Spinal cord (tissue), 10 donors: ENCODE data around the gene CD200. TPM values are rescaled to one million over a fixed set of nuclear protein-coding genes. Genes with fewer than 3 reads are reported as not detected.
"Not testable (repeated sequence)": the region's sequence is repeated elsewhere in the genome, so short reads cannot be mapped to it uniquely, and the experiment has no call there.

Source experiments
- DNase-seq, 6 donors: peaks; one replicate each; pipeline versions ENCODE4 v3.0.0 to v3.0.0-alpha.2; 2013 to 2015; ENCODE audit warnings: low spot score in 6 of 6, low read depth in 4 of 6
- H3K27ac ChIP-seq: one replicate; pipeline ENCODE4 v1.5.1; 2013; ENCODE audit warnings: low read depth, low read length, control low read depth
- H3K27me3 ChIP-seq: one replicate; pipeline ENCODE4 v1.6.1; 2013; ENCODE audit warnings: low read length; ENCODE audit not compliant: control insufficient read depth, insufficient read depth
- H3K36me3 ChIP-seq: one replicate; pipeline ENCODE4 v1.6.1; 2013; ENCODE audit warnings: low read length; ENCODE audit not compliant: control insufficient read depth, insufficient read depth
- H3K4me1 ChIP-seq: one replicate; pipeline ENCODE4 v1.6.1; 2013; ENCODE audit warnings: low read length; ENCODE audit not compliant: control insufficient read depth, insufficient read depth
- H3K4me3 ChIP-seq: one replicate; pipeline ENCODE4 v1.5.1; 2013; ENCODE audit warnings: low read depth, low read length, control low read depth
- H3K9me3 ChIP-seq: one replicate; pipeline ENCODE4 v1.6.1; 2013; ENCODE audit warnings: low read length; ENCODE audit not compliant: control insufficient read depth, insufficient read depth
- WGBS: methylation state at CpG from one replicate; pipeline ENCODE4 v1.1.5; 2013; ENCODE audit warnings: missing lambda C conversion rate; ENCODE audit not compliant: insufficient coverage; 5-methylcytosine and 5-hydroxymethylcytosine counted together
- polyA plus RNA-seq, 2 donors: library from polyadenylated mRNA; unstranded; fragments of 120-200 nt; gene quantifications; one replicate each; pipeline ENCODE4 v1.2.1, GENCODE V29; 2013; ENCODE audit not compliant: insufficient read length in 2 of 2
- total RNA-seq, 2 donors: library from RNA; depleted of rRNA in 1 of 2; stranded (reverse); fragments of 120-200 nt in 1 of 2; fragments of >200 nt in 1 of 2; gene quantifications; one replicate each; pipeline versions ENCODE4 v1.2.3 to v1.2.4, GENCODE V29; 2013 to 2014
- donor health status: healthy.

Gene CD200
- total and polyA plus RNA-seq, 4 donors = 26.7 to 106 (median 69.2) TPM

GRCh38 chr3:112372396-112372795 lies 39.4 kb downstream of the CD200 start:
- no CpG with 5 or more reads among the region's 1 CpG for WGBS
- no peak overlapping the region for H3K27ac ChIP-seq
- H3K27me3 ChIP-seq = no peaks in the 10 kb centered on the region
- H3K4me3 ChIP-seq = no peak overlapping the region
- H3K36me3 ChIP-seq = no peaks in the 10 kb centered on the region
- no peak for DNase-seq
- no peaks in the 10 kb centered on the region for H3K4me1 ChIP-seq
- no peaks in the 10 kb centered on the region for H3K9me3 ChIP-seq

GRCh38 chr3:112373476-112373875 lies 40.5 kb downstream of the CD200 start:
- no CpG with 5 or more reads among the region's 4 CpGs for WGBS
- H3K27ac ChIP-seq = no peak overlapping the region
- H3K27me3 ChIP-seq = no peaks in the 10 kb centered on the region
- no peaks in the 10 kb centered on the region for H3K36me3 ChIP-seq
- no peak overlapping the region for H3K4me3 ChIP-seq
- no peaks in the 10 kb centered on the region for H3K4me1 ChIP-seq
- no peak for DNase-seq
- H3K9me3 ChIP-seq = no peaks in the 10 kb centered on the region

DNA sequence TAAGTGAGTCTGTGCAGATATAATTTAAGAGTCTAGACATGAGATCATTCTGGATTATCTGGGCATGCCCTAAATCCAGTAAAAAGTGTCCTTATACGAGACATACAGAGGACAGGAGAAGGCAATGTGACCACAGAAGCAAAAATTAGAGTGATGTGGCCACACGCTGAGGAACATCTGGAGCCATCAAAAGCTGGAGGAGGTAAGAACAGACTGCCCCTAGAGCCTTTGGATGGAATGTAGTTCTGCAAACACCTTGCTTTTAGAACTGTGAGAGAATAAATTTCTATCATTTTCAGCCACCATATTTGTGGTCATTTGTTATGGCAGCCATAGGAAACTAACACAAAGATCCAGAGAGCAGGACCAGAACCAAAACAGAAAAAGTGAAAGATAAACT lies 41.0 kb downstream of the CD200 start:
- 92% methylated on average over 2 of the region's 2 CpGs for WGBS
- Histone ChIP-seq H3K4me1 (no peaks in the 10 kb centered on the region), H3K27me3 (no peaks in the 10 kb centered on the region), H3K4me3 (no peak overlapping the region), H3K9me3 (no peaks in the 10 kb centered on the region), H3K27ac (no peak overlapping the region), H3K36me3 (no peaks in the 10 kb centered on the region)
- DNase-seq = no peak

DNA sequence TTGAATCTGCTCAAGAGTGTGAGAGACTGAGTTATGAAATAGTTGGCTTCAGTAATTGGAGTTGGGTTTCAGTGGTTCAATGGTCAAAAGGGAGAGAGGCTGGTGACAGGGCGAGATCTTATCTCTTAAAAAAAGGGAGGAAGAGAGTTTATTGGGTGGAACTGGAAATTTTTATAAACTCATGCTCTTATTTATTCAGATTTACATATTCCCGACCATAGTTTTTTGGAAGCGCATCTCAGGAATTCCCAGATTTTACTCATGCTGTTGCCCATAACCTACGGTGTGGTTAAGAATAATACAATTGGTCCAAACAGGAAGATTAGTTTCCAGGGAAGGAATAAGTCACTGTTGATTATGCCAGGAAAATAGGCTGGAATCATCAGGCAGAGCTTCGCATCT lies 41.4 kb downstream of the CD200 start:
- no CpG with 5 or more reads among the region's 5 CpGs for WGBS
- no peaks in the 10 kb centered on the region for H3K27me3 ChIP-seq
- H3K27ac ChIP-seq = no peak overlapping the region
- H3K36me3 ChIP-seq = no peaks in the 10 kb centered on the region
- no peaks in the 10 kb centered on the region for H3K9me3 ChIP-seq
- no peaks in the 10 kb centered on the region for H3K4me1 ChIP-seq
- H3K4me3 ChIP-seq = no peak overlapping the region
- DNase-seq = no peak

DNA sequence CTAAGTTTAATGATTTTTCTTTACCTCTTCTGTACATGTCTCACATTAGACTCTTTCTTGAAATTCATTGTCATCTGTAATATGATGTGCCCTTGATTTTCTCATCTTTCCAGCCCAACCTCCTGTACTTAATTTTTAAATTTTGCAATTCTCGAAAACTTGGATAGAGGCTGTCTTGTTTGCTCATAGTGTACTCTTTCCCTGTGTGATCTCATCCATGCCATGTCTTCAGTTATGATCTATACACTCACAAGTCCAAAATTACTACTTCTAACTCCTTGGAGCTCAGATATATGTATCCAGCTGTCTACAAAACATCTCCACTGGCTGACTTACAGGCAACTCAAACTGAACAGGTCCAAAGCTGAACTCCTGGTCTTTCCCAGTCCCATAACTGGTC lies 42.2 kb downstream of the CD200 start:
- H3K4me3 ChIP-seq = no peak overlapping the region
- no CpG with 5 or more reads among the region's 1 CpG for WGBS
- H3K27ac ChIP-seq = no peak overlapping the region
- no peaks in the 10 kb centered on the region for H3K36me3 ChIP-seq
- no peak for DNase-seq
- no peaks in the 10 kb centered on the region for H3K4me1 ChIP-seq
- no peaks in the 10 kb centered on the region for H3K9me3 ChIP-seq
- H3K27me3 ChIP-seq = no peaks in the 10 kb centered on the region

DNA sequence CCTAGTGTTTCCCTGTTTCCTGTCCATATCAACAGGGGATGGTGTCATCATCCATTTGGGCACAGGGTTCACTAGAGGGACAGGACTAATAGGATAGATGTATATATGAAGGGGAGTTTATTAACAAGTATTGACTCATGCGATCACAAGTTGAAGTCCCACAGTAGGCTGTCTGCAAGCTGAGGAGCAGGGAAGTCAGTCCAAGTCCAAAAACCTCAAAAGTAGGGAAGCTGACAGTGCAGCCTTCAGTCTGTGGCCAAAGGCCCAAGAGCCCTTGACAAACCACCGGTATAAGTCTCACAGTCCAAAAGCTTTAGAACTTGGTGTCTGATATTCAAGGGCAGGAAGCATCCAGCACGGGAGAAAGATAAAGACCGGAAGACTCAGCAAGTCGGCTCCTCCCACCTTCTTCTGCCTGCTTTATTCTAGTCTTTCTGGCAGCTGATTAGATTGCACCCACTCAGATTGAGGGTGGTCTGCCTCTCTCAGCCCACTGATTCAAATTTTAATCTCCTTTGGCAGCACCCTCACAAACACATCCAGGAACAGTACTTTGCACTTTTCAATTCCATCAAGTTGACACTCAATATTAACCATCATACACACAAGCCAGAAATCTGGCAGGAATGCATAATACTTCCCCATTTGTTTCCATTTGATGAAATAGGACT lies 43.4 kb downstream of the CD200 start:
- H3K36me3 ChIP-seq = no peaks in the 10 kb centered on the region
- 92% methylated on average over 5 of the region's 5 CpGs for WGBS
- H3K4me3 ChIP-seq = no peak overlapping the region
- no peaks in the 10 kb centered on the region for H3K4me1 ChIP-seq
- no peaks in the 10 kb centered on the region for H3K27me3 ChIP-seq
- H3K9me3 ChIP-seq = no peaks in the 10 kb centered on the region
- H3K27ac ChIP-seq = no peak overlapping the region
- no peak for DNase-seq

DNA sequence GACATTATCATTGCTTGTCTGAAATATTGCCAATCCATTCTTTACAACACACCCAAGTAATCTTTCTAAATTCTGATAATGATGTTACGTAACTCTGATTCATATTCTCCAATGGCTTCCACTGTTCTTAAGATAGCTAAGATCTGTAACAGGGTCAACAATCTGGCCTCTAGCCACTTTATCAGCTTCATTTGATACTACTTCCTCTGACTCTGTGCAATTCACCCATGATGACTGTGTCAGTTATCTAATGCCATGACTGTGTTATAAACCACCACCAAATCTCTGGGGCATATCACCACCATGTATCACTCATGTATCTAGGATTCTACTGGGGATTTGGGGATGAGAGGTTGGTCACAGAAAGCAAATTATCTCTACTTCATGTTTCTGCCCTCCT lies 44.0 kb downstream of the CD200 start:
- H3K4me3 ChIP-seq = no peak overlapping the region
- DNase-seq = no peak
- H3K27me3 ChIP-seq = no peaks in the 10 kb centered on the region
- no peaks in the 10 kb centered on the region for H3K4me1 ChIP-seq
- no CpG with 5 or more reads among the region's 1 CpG for WGBS
- no peaks in the 10 kb centered on the region for H3K9me3 ChIP-seq
- H3K36me3 ChIP-seq = no peaks in the 10 kb centered on the region
- peak overlapping the region; percentile 44 for H3K27ac ChIP-seq

GRCh38 chr3:112377568-112378071 lies 44.7 kb downstream of the CD200 start:
- WGBS = 83% methylated on average over 1 of the region's 4 CpGs
- no peak for DNase-seq
- H3K27ac ChIP-seq = no peak overlapping the region
- H3K4me3 ChIP-seq = no peak overlapping the region
- no peaks in the 10 kb centered on the region for H3K9me3 ChIP-seq
- H3K4me1 ChIP-seq = no peaks in the 10 kb centered on the region
- no peaks in the 10 kb centered on the region for H3K27me3 ChIP-seq
- no peaks in the 10 kb centered on the region for H3K36me3 ChIP-seq

DNA sequence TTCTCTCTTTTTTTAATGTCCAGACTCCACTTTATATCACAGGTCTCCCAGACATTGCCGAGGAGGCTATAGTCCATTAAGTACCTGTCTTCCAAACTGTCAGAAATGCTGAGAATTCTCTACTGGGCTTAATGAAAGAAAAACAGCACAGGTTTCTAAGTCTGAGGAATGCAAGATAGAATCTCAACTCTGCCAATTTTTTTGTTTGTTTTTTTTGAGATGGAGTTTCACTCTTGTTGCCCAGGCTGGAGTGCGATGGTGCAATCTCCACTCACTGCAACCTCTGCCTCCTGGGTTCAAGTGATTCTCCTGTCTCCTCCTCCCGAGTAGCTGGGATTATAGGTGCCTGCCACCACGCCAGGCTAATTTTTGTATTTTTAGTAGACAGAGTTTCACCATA lies 45.4 kb downstream of the CD200 start:
- not testable (repeated sequence) for DNase-seq, H3K27me3 ChIP-seq, H3K4me3 ChIP-seq, H3K27ac ChIP-seq, H3K36me3 ChIP-seq, H3K4me1 ChIP-seq, H3K9me3 ChIP-seq
- WGBS = no CpG with 5 or more reads among the region's 4 CpGs

DNA sequence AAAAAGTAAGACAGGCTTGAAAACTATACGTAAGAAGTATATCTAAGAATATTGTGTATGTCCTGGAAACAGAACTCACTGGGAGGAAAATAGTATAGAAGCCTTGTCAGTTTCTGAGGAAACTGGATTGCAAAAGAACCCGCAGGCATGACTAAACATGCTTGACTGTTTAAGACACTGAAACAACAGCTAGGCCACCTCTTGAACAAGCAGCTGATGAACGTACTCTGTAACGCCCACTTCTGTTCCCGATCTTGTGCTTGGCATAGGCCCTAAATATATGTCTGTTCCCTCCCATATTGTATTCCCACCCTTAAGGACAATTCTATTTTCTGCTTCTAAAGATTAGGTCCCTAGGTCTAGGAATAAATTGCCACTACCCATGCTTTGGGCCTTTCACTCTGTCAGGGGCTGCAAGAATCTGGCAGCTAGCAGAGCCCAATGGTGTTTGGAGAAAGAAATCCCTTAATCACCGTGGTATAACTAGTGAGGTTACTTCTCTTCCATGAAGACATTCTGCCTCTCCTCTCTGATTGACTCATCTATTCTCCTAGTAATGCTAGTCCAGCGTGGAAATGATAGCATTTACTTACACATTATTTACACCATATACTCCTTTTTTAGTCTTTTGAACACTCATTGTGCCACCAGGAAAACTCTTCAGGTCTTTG lies 46.2 kb downstream of the CD200 start:
- no peak overlapping the region for H3K4me3 ChIP-seq
- no peaks in the 10 kb centered on the region for H3K4me1 ChIP-seq
- no peaks in the 10 kb centered on the region for H3K36me3 ChIP-seq
- no peak for DNase-seq
- H3K27me3 ChIP-seq = no peaks in the 10 kb centered on the region
- no peaks in the 10 kb centered on the region for H3K9me3 ChIP-seq
- no peak overlapping the region for H3K27ac ChIP-seq
- WGBS = 83% methylated on average over 7 of the region's 7 CpGs
